ENCODE results near the gene OXSR1.
A peak's percentile ranks its signal among the peaks of the same experiment; 100 is the strongest.
"Not testable (repeated sequence)": the region's sequence is repeated elsewhere in the genome, so short reads cannot be mapped to it uniquely, and the experiment has no call there.

The OXSR1 gene

DNA sequence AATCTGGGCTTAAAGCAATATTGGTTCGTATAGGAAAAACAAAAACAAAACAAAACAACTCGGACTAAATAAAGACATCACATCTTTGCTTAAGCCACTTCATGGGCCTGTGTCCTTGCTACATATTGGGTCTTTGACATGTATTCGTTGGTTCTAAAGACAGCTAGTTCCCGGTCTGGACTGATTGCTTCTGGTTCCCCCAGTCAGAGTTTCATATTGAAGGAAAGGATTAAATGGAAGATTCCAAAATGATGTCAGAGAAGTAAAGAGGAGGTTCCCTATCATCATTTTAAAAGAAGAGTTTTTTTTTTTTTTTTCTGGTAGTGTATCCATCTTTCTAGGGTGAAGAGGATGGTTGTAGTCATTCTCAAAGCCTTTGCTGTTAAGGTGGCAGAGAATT, 2.3 kb downstream of the OXSR1 start:
- no peak for DNase-seq (ENCODE audit: low read depth)

DNA sequence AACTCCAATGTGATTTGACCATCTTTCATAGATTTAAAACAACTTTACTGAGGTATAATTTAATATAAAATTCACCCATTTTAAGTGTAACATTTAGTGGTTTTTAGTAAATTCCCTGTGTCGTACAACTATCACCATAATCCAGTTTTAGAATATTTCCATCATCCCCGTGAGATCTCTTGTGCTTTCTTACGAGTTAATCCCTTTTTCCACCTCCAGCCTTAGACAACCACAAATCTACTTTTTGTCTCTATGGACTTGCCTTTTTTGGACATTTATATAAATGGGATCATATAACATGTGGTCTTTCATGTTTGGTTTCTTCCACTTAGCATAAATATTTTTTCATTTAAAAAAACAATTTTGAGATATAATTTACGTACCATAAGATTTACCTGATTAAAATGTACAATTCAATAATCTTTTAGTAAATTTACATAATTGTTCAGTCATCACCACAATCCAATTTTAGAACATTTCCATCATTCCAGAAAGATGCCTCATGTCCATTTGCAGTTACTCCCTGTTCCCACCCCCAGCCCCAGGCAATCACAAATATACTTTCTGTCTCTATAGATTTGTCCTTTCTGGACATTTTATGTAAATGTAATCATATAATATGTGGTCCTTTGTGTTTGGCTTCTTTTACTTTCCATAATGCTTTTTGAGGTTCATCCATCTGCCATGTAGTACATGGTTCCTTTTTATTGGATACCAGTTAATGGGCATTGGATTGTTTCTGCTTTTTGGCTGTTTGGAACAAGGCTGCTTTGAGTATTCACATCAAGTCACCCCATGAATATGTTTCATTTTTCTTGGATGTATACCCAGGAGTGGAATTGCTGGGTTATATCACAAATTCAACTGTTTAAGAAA, 3.1 kb downstream of the OXSR1 start:
- DNase-seq (ENCODE audit: low read depth): peak; percentile 55

DNA sequence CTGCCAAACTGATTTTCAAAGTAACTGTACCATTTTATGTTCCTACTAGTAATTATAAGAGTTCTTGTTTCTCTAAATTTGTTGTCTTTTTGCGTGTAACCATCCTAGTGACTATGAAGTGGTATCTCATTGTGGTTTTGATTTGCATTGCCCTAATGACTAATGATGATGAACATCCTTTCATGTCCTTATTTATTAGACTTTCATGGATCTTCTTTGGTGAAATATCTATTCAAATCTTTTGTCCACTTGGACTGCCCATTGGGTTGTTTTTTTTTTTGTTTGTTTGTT, 3.6 kb downstream of the OXSR1 start:
- DNase-seq (ENCODE audit: low read depth): peak; percentile 42

DNA sequence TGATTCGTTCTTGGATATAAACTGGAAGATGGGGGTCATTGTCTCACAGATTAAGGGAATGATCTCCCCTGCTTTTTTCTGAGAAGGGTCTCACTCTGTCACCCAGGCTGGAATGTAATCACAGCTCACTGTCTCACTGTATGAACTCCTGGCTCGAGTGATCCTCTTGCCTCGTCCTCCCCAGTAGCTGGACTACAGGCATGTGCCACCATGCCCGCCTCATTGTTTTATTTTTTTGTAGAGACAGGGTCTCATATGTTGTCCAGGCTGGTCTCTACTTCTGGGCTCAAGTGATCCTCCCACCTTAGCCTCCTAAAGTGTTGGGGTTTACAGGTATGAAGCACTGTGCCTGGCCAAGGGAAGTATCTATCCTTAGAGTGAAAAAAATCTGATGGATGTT, 5.4 kb downstream of the OXSR1 start:
- no peak for DNase-seq (ENCODE audit: low read depth)

DNA sequence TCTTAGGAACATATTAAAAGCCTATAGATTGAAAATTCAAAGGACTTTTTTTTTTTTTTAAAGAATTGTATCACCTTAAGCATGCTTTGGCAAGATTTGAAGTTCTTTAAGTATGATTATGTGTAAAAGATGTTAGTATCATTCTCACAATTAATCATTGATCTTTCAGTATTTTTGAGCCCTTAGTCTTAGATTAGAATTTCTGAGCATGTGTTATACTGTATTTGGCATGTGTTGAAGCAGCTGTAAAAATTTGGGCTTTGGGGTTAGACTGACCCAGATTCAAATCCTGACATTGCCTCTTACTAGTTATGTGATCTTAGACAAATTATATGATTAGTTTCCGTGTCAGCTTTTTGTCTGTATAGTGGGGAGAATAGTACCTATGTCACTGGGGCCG, 6.3 kb downstream of the OXSR1 start:
- DNase-seq (ENCODE audit: low read depth): no peak

DNA sequence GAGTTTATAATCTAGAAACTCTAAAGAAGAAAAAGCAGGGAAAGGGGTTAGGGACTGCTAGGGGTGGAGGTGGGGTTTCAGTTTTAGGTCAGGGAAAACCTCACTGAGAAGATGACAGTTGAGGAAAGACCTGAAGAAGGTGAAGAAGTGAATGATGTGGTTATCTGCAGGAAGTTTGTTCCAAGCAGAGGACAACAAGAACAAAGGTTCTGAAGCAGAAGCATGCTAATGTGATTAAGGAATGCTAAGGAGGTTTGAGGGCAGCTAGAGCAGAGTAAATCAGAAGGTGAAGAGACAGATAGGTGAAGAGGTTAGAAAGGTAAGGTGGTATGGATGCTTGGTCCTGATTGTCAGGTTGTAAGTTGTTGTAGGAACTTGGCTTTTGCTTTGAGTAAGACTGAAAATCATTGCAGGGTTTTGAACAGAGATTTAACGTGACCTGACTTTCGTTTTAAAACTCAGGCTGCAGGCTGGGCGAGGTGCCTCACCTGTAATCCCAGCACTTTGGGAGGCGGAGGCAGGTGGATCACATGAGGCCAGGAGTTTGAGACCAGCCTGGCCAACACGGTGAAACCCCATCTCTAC, 8.6 kb downstream of the OXSR1 start:
- DNase-seq (ENCODE audit: low read depth): no peak

DNA sequence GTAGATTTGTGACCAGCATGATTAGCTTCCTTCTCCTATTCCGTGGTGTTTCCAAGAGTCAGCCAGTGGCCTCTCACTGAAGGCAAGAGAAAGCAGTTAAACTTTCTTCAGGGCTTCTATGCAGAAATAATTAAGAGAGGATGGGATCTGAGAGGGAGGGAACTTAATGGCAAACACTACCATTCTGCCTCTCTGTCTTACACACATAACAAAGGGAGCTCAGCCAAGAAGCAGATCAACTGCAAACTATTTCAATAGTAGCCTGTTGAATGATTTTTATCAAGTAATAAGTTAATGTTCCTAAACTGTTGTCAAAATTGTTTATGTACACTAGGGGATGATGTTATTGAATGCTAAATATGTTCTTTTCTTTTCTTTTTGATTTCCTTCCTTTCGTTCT, 11.8 kb downstream of the OXSR1 start:
- no peak for DNase-seq (ENCODE audit: low read depth)

DNA sequence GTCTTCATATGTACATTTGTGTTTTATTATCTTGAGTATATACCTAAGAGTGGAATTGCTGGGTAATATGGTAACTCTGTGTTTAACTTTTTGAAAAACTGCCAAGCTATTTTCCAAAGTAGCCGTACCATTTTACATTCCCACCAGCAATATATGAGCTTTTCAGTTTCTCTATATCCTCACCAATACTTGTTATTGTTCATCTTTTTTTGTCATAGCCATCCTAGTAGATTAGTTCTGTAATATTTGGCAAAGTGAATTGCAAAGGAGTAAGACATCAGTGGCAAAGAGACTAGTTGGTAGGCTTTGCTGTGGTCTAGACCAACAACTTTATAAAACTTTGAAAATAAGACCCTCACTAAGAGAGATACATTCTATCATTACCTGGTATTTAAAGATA, 21.4 kb downstream of the OXSR1 start:
- no peak for DNase-seq (ENCODE audit: low read depth)

DNA sequence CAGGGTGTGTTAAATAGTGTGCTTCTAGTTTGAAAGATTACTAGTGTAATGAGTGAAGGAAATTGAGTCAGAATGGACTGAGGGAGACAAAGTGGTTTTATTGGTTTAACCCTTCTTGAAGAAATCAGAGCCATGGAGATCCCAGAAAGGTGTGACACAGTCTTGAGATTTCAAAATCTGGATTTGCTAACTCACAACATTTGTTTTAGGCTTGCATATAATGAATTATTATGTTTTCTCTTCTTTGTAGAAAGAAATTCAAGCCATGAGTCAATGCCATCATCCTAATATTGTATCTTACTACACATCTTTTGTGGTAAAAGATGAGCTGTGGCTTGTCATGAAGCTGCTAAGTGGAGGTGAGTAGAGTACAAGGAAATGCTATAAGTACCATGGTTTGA, 25.1 kb downstream of the OXSR1 start:
- no peak for DNase-seq (ENCODE audit: low read depth)

DNA sequence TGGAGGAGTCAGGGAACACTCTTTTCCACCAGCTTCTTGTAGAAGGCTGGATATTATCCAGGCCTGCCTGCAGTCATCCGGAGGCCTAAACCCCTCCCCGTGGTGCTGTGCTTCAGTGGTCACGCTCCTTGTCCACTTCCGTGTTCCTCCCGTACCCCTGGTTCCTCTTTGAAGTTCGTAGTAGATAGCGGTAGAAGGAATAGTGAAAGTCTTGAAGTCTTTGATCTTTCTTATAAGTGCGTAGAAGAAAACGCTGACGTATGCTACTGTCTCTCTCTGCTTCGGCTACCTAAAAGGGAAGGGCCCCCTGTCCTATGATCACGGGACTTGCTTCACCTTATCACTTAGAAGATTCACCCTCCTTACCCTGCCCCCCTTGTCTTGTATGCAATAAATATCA, 37.6 kb downstream of the OXSR1 start:
- not testable (repeated sequence) for DNase-seq (ENCODE audit: low read depth)

DNA sequence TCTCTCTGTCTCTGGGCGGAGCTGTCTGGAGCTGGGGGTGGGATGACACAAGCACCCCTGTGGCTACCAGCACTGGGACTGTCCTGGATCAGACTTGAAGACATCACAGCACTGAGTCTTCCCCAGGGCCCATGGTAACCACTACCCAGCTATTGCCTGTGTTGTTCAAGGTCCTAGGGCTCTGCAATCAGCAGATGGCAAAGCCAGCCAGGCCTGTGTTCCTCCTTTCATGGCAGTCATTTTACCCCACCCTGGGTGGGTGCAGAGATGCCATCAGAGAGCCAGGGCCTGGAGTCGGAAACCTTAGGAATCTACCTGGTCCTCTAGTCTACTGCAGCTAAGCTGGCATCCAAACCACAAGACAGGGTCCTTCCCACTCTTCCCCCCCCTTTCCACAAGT, 38.4 kb downstream of the OXSR1 start:
- DNase-seq (ENCODE audit: low read depth): no peak

DNA sequence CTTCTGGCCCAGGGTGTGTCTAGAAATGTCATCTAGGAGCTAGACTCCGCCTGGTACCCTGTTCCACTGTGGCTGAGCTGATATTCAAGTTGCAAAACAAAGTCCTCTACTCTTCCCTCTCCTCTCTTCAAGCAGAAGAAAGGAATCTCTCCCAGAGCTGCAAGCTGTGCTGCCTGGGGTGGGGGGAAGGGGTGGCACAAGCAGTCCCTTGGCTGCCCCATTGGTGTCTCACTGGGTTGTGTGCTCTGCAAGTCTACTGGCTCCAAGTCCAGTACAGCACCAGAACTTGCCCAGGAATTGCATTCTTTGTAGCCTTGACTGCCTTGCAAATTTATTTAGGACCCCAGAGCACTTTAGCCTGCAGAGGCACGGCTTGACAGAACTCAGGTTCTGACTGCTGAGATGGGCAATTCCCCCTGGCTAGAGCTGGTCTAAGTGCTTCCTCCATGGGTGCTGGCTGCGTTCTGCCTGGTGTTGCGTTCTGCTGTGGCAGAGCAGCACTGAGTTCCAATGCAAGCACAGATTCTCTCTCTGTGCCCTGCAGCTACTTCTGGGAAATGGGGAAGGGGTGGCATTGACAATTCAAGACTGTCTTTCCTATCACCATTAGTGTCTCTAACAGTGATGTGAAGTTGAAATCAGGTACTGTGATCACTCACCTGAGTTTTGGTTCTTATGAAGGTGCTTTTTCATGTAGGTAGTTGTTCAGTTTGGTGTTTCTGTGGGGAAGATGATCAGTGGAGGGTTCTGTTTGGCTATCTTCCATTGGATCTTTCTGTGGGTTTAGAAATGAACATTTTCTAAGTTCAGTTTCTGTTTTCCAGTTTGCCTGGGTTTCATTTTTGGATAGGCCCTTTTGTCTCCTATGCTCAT, 39.5 kb downstream of the OXSR1 start:
- no peak for DNase-seq (ENCODE audit: low read depth)

DNA sequence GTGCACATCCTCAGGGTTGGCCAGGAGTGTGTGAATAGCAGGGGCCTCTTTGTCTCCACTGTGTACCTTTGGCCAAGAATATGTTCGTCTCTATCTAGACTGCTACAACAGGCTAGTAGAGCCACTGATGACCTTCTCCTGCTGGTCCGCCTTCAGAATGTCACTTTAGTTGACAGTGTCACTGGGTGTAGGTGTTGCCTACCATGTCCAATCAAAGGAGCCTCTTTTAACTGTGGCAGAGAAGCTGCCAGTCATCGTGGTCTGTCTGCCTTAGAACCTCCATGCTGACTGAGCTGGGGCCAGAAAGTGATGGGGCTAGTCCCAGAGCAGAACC, 40.1 kb downstream of the OXSR1 start:
- no peak for DNase-seq (ENCODE audit: low read depth)

DNA sequence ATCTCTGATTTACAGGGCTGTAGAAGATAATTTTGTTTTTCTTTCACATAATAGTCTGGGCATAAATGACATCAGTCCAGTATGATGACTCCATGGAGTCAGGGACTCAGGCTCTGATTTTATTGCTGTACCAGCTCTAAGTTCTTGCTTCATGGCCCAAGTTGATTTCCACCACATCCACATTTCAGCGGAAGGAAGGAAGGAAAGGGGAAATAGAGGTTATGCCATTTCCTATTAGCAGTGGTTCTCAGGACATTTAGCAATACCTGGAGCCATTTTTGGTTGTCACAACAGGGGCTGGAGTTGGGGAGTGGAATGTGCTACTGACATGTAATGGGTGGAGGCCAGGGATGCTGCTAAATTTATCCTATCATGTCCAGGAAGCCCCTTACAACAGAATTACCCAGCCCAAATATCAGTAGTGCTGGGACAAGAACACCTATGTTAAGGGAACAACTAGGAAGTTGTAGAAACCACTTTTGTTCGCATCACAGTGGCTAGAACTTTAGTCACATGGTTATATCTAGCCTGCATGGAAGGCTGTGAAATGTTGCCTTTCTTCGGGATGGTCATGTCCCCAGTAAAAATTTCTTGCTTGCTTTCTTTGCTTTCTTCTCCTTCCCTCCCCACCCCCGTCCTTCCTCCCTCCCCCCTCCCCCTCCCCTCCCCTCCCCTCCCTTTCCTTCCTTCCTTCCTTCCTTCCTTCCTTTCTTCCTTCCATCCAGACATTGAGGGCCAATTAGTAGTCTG, 42.1 kb downstream of the OXSR1 start:
- no peak for DNase-seq (ENCODE audit: low read depth)

DNA sequence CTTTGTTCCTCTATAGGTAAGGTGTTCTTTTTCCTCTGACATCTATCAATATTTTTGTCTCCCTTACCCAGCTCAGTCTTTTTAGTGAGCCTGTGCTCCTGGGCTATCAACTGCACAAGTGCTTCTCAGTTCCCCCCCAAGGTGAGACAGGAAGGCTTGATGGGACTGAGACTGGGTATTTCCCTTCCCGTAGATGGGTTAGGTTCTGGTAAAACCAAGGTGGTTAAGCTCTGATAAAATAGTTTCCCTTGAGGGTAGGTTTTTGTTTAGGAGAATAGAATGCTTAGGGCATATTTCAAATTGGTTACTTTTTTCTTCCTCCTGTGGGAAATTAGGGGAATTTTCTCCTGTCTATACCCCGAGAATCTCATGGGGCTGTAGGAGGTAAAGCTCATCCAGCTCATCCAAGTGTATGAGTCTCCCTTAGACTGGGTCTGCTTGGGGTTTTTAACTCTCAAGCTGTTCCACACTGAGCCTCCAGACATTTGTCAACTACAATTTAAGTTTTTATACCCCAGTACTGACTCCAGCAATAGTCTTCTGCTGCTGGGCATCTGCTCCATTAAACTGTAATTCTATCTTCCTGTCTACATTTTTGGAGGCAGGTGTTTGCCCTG, 44.9 kb downstream of the OXSR1 start:
- no peak for DNase-seq (ENCODE audit: low read depth)

DNA sequence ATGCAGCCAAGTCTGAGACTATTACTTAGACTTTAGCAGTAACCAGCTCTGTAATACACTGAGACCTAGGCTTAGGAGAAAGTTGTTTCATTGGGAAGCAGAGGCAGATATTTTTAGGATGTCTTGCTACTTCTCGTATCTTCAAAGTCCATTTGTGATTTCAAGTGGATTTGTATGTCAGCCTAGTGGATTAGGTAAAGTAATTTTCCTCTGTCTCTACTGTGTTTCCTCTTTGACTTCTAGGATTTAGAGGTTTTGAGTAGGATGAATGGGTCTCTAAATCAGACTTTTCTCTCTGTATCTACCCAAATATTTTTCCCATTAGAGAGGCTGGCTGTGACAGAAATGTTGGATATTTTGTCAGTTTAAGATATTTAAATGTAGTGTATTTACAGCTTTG, 46.8 kb downstream of the OXSR1 start:
- no peak for DNase-seq (ENCODE audit: low read depth)

DNA sequence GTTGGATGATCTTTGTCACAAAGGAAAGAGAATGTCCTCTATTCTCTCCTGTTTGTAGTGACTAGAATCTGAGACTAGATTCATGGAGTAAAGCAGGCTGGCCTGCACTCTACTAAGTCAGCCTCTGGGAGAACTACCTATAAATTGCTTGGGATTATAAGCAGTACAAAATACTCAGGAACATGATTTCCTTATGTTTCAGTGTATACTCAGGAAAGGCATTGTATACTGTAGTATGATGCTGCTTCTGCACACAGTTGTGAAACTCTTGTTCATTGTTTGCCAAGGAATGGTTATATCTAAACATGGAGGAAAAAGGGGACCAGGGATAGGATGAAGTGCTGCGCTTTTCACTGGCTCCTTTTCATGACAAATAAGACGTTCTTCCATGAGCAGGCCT, 49.2 kb downstream of the OXSR1 start:
- no peak for DNase-seq (ENCODE audit: low read depth)

DNA sequence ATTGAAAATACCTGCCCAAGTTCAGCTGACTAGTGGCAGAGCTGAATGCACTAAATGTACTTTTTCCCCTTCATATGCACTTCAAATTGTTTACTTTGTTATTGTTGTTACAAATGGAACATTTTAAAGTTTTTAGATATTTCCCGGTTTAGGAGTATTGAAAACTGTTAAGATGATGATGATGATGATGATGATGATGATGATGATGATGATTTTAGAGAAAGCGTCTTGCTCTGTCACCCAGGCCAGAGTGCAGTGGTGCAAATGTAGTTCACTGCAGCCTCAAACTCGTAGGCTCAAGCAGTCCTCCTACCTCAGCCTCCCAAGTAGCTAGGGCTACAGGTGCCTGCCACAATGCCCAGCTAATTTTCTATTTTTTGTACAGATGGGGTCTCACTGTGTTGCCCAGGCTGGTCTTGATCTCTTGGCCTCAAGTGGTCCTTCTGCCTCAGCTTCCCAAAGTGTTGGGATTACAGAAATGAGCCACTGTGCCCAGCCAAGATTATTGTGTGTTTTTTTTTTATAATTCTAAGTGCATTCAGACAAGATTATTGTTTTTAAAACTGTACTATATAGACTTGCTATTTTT, 54.4 kb downstream of the OXSR1 start:
- no peak for DNase-seq (ENCODE audit: low read depth)

DNA sequence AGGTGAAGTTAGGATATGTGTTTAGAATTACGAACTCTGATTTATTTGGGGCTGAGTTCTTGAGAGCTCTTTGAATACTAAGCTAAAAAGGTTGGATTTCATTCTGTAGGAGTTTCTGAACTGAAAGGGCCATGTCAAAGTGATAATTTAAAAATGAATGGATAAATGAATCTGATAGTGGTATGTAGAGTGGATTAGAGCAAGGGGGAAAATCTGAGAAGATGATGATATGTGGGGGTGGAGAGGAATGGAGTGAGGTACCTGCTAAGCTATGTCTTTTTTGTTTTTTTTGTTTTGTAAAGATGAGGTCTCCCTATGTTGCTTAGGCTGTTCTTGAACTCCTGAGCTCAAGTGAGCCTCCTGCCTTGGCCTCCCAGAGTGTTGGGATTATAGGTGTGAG, 55.7 kb downstream of the OXSR1 start:
- no peak for DNase-seq (ENCODE audit: low read depth)

DNA sequence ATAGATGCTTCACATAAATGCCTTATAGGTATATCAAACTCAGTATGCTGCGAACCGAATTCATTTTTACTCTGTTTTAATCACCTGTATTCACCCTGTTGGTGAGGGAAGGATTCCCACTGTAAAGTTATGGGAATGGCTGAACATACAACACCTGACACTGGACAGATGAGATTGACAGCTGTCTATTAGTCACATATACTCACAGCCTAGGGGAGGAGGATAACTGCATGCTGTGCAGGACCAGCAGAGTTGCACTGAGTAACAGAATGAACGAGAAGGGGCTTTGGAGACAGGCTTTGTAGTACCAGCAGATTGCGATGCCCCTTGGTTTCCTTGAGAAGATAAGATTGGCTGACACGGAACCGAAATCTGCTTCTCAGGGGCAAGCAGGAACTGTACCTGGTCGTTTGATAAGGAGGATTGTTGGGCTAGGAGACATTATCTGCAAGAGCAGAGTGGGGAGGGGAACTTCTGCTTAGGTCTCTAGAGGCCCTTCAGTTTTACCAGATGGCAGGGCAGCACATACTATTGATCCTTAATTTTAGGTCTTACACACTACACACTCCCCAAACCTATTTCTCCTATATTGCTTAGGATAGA, 56.8 kb downstream of the OXSR1 start:
- DNase-seq (ENCODE audit: low read depth): no peak

DNA sequence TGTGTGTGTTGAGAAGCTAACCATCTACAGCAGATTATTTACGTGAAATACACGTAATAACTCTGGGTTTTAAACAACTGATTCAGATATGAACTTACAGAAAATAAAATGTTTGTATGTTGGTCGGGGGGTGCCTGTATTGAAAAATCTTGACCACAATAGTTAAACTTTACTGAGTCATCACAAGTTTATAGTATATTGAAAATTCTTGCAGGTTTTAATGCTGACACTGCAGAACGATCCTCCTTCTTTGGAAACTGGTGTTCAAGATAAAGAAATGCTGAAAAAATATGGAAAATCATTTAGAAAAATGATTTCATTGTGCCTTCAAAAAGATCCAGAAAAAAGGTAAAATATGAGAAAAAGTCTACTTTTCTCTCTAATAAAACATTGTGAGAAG, 59.0 kb downstream of the OXSR1 start:
- DNase-seq (ENCODE audit: low read depth): no peak
